Measurements from ENCODE around the gene CCDC27. TPM values are rescaled to one million over a fixed set of nuclear protein-coding genes. Genes with fewer than 3 reads are reported as not detected.

Gene CCDC27
- total and polyA plus RNA-seq, 2 of the 13 experiments (the other 11 are each of a cell fraction or from before 2014, with no cell fraction given): not detected

GRCh38 chr1:3796215-3797061 lies 44.2 kb downstream of the CCDC27 start, which contains the start of gene LRRC47 (continued):
- TF ChIP-seq PATZ1 (CRISPR knock-in tag; IDR thresholded peaks at IDR 0.05) (peak; percentile 83), IRX3 (CRISPR knock-in tag; IDR thresholded peaks at IDR 0.05; ENCODE audit: borderline replicate concordance, low read depth) (no peak; the same call in 1 of the 2 replicates), ZNF20 (CRISPR knock-in tag; IDR thresholded peaks at IDR 0.05) (no peak), SYNCRIP (IDR thresholded peaks at IDR 0.05; ENCODE audit: insufficient read depth, low read depth, low read length) (no peak), ZNF136 (CRISPR knock-in tag; IDR thresholded peaks at IDR 0.05; ENCODE audit: low read depth) (no peak), TCF7 (IDR thresholded peaks at IDR 0.05; ENCODE audit: low read depth) (no peak), GABPB1 (CRISPR knock-in tag; IDR thresholded peaks at IDR 0.05) (peak; percentile 98), ZNF263 (CRISPR knock-in tag; IDR thresholded peaks at IDR 0.05) (no peak; the same call in 1 of the 2 replicates), SMC3 (IDR thresholded peaks at IDR 0.05; ENCODE audit: low read length) (no peak), ZNF780A (CRISPR knock-in tag; IDR thresholded peaks at IDR 0.05) (no peak), ZSCAN22 (CRISPR knock-in tag; IDR thresholded peaks at IDR 0.05) (no peak), ATF7 (IDR thresholded peaks at IDR 0.05) (no peak), ATF7 (CRISPR knock-in tag; IDR thresholded peaks at IDR 0.05) (no peak), CENPX (CRISPR knock-in tag; IDR thresholded peaks at IDR 0.05) (no peak), ZNF549 (CRISPR knock-in tag; IDR thresholded peaks at IDR 0.05) (no peak), CSRNP2 (CRISPR knock-in tag; conservative IDR thresholded peaks at IDR 0.05; ENCODE audit: low read depth) (no peak), PBX2 (CRISPR knock-in tag; IDR thresholded peaks at IDR 0.05) (no peak), ZNF251 (CRISPR knock-in tag; IDR thresholded peaks at IDR 0.05) (no peak), ZNF512B (CRISPR knock-in tag; IDR thresholded peaks at IDR 0.05; ENCODE audit: borderline replicate concordance) (no peak)
